C4-2B (cell line): ENCODE measurements around the gene C12orf42.

Experiments
- ZFX ChIP-seq: fragments of 450-650 bp; IDR thresholded peaks from 2 replicates; pipeline ENCODE4 v1.6.1; 2017
- TF ChIP-seq, protein P1 (sequence below): fragments of 450-650 bp; conservative IDR thresholded peaks from 2 replicates; pipeline ENCODE4 v1.5.1; 2017; ENCODE audit warnings: mild to moderate bottlenecking

DNA sequence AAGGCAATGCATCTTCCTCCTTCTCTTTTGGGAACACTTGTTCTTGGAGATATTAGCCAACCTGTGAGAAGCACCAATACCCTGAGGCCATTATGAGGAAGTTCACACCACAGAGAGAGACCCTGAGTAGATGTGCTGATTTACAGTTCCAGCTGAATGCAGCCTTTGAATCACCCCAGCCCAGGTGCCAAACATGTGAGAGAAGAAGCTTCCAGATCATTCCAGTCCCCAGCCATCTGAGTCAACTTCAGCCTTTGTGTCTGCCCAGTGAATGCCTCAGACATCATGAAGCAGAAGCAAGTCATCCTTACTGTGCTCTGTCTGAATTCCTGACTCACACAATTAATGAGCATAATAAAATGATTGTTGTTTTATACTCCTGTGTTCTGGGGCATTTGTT is 25.1 kb downstream of the C12orf42 start:
- TF ChIP-seq, protein P1, sequence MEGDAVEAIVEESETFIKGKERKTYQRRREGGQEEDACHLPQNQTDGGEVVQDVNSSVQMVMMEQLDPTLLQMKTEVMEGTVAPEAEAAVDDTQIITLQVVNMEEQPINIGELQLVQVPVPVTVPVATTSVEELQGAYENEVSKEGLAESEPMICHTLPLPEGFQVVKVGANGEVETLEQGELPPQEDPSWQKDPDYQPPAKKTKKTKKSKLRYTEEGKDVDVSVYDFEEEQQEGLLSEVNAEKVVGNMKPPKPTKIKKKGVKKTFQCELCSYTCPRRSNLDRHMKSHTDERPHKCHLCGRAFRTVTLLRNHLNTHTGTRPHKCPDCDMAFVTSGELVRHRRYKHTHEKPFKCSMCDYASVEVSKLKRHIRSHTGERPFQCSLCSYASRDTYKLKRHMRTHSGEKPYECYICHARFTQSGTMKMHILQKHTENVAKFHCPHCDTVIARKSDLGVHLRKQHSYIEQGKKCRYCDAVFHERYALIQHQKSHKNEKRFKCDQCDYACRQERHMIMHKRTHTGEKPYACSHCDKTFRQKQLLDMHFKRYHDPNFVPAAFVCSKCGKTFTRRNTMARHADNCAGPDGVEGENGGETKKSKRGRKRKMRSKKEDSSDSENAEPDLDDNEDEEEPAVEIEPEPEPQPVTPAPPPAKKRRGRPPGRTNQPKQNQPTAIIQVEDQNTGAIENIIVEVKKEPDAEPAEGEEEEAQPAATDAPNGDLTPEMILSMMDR: no peak
- no peak for TF ChIP-seq ZFX
